SK-N-SH (cell line): ENCODE measurements around the gene WDR86.

Experiments used
- CHD2 ChIP-seq: fragments of 150-350 bp; IDR thresholded peaks from 2 replicates; pipeline ENCODE4 v1.6.1; 2018; ENCODE audit warnings: low read length; ENCODE audit not compliant: partially characterized antibody
- EP300 ChIP-seq, 2 experiments: IDR thresholded peaks; 2 replicates each; pipeline versions ENCODE4 v1.4.0 to v1.6.1; 2012; ENCODE audit warnings: borderline replicate concordance in 1 of 2, low read depth in 1 of 2, low read length in 1 of 2
- NFIC ChIP-seq: IDR thresholded peaks from 2 replicates; pipeline ENCODE4 v1.4.0; 2012; ENCODE audit warnings: borderline replicate concordance
- NRF1 ChIP-seq: IDR thresholded peaks from 2 replicates; pipeline ENCODE4 v1.6.1; 2012; ENCODE audit warnings: low read depth, mild to moderate bottlenecking, low read length
- POLR2AphosphoS5 ChIP-seq: IDR thresholded peaks from 2 replicates; pipeline ENCODE4 v1.6.1; 2012; ENCODE audit warnings: low read depth, low read length
- SIN3A ChIP-seq: IDR thresholded peaks from 2 replicates; pipeline ENCODE4 v1.6.1; 2012; ENCODE audit warnings: low read depth, mild to moderate bottlenecking, low read length, moderate library complexity, borderline replicate concordance
- SMC3 ChIP-seq: IDR thresholded peaks from 2 replicates; pipeline ENCODE4 v1.6.1; 2012; ENCODE audit warnings: low read depth, low read length, improper control_type of control experiment
- TF ChIP-seq, protein P1 (sequence below): fragments of 200-600 bp; sonication (generic); IDR thresholded peaks from 2 replicates; pipeline ENCODE4 v1.6.1; 2017; ENCODE audit warnings: antibody characterized with exemption, mild to moderate bottlenecking, moderate library complexity
- TF ChIP-seq, protein P2 (sequence below): fragments of 150-350 bp; IDR thresholded peaks from 2 replicates; pipeline ENCODE4 v1.6.1; 2017; ENCODE audit warnings: antibody characterized with exemption, low read length, low read depth, borderline replicate concordance
- TF ChIP-seq, protein P3 (sequence below): IDR thresholded peaks from 2 replicates; pipeline ENCODE4 v1.6.1; 2012; ENCODE audit warnings: mild to moderate bottlenecking, low read depth, low read length, moderate library complexity

DNA sequence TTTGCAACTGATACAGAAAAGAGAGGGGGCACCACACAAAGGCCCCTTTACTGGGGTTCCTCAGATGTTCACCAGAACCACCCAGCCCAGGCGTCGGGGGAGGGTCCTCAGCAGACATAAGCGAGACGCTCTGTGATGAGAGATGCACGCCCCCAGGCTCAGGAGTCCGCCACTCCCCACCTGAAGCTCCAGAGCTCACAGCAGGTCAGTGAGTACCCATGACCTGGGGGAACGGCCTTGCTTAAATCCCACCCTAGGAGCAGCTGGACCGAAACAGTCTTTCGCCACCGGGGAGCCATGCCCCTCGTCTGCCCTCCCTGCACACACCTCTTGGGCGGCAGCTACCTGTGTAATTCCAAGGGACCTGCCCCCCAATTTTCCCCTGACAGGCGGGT lies 27.3 kb upstream of the WDR86 start:
- TF ChIP-seq, protein P1, sequence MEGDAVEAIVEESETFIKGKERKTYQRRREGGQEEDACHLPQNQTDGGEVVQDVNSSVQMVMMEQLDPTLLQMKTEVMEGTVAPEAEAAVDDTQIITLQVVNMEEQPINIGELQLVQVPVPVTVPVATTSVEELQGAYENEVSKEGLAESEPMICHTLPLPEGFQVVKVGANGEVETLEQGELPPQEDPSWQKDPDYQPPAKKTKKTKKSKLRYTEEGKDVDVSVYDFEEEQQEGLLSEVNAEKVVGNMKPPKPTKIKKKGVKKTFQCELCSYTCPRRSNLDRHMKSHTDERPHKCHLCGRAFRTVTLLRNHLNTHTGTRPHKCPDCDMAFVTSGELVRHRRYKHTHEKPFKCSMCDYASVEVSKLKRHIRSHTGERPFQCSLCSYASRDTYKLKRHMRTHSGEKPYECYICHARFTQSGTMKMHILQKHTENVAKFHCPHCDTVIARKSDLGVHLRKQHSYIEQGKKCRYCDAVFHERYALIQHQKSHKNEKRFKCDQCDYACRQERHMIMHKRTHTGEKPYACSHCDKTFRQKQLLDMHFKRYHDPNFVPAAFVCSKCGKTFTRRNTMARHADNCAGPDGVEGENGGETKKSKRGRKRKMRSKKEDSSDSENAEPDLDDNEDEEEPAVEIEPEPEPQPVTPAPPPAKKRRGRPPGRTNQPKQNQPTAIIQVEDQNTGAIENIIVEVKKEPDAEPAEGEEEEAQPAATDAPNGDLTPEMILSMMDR, result no peak
- TF ChIP-seq POLR2AphosphoS5 (no peak), CHD2 (peak; percentile 2), EP300 (IDR thresholded peaks at IDR 0.05; ENCODE audit: borderline replicate concordance in 1 of 2, low read depth in 1 of 2, low read length in 1 of 2) (no peak), SMC3 (no peak), SIN3A (no peak), NRF1 (no peak), NFIC (no peak)
- TF ChIP-seq, protein P2, sequence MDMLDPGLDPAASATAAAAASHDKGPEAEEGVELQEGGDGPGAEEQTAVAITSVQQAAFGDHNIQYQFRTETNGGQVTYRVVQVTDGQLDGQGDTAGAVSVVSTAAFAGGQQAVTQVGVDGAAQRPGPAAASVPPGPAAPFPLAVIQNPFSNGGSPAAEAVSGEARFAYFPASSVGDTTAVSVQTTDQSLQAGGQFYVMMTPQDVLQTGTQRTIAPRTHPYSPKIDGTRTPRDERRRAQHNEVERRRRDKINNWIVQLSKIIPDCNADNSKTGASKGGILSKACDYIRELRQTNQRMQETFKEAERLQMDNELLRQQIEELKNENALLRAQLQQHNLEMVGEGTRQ, result no peak
- TF ChIP-seq, protein P3, sequence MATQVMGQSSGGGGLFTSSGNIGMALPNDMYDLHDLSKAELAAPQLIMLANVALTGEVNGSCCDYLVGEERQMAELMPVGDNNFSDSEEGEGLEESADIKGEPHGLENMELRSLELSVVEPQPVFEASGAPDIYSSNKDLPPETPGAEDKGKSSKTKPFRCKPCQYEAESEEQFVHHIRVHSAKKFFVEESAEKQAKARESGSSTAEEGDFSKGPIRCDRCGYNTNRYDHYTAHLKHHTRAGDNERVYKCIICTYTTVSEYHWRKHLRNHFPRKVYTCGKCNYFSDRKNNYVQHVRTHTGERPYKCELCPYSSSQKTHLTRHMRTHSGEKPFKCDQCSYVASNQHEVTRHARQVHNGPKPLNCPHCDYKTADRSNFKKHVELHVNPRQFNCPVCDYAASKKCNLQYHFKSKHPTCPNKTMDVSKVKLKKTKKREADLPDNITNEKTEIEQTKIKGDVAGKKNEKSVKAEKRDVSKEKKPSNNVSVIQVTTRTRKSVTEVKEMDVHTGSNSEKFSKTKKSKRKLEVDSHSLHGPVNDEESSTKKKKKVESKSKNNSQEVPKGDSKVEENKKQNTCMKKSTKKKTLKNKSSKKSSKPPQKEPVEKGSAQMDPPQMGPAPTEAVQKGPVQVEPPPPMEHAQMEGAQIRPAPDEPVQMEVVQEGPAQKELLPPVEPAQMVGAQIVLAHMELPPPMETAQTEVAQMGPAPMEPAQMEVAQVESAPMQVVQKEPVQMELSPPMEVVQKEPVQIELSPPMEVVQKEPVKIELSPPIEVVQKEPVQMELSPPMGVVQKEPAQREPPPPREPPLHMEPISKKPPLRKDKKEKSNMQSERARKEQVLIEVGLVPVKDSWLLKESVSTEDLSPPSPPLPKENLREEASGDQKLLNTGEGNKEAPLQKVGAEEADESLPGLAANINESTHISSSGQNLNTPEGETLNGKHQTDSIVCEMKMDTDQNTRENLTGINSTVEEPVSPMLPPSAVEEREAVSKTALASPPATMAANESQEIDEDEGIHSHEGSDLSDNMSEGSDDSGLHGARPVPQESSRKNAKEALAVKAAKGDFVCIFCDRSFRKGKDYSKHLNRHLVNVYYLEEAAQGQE, result no peak
